HG03159 (cell line): ENCODE measurements around the gene RAB3C.
"Not testable (repeated sequence)": the region's sequence is repeated elsewhere in the genome, so short reads cannot be mapped to it uniquely, and the experiment has no call there.

Experiments used
- ATAC-seq: cut with Tn5 transposase; IDR thresholded peaks from one replicate; pipeline ENCODE4 v1.9.1; 2021; ENCODE audit warnings: mild to moderate bottlenecking, moderate library complexity; ENCODE audit not compliant: unreplicated experiment

The RAB3C gene

GRCh38 chr5:58600613-58601012 is 17.7 kb downstream of the RAB3C start:
- ATAC-seq, result not testable (repeated sequence)

GRCh38 chr5:58602889-58603288 is 20.0 kb downstream of the RAB3C start:
- ATAC-seq, result not testable (repeated sequence)

GRCh38 chr5:58606064-58606463 is 23.2 kb downstream of the RAB3C start:
- ATAC-seq, result no peak

- no peak for ATAC-seq
Measured at GRCh38 chr5:58615972-58616371, 33.1 kb downstream of the RAB3C start.

GRCh38 chr5:58617241-58617640 is 34.4 kb downstream of the RAB3C start:
- ATAC-seq, result no peak

GRCh38 chr5:58620336-58620735 is 37.5 kb downstream of the RAB3C start:
- ATAC-seq, result no peak

GRCh38 chr5:58622936-58623871 is 40.3 kb downstream of the RAB3C start:
- ATAC-seq, result no peak

- ATAC-seq, result no peak
Measured at GRCh38 chr5:58628626-58629025, 45.8 kb downstream of the RAB3C start.

- ATAC-seq, result no peak
Measured at GRCh38 chr5:58629271-58630159, 46.6 kb downstream of the RAB3C start.

GRCh38 chr5:58631895-58632294 is 49.0 kb downstream of the RAB3C start:
- ATAC-seq, result no peak

- ATAC-seq, result no peak
Measured at GRCh38 chr5:58635416-58635815, 52.5 kb downstream of the RAB3C start.

GRCh38 chr5:58640011-58640410 is 57.1 kb downstream of the RAB3C start:
- ATAC-seq, result no peak

GRCh38 chr5:58641533-58641932 is 58.7 kb downstream of the RAB3C start:
- ATAC-seq, result no peak

GRCh38 chr5:58648846-58649245 is 66.0 kb downstream of the RAB3C start:
- ATAC-seq, result no peak

- ATAC-seq, result no peak
Measured at GRCh38 chr5:58649716-58650115, 66.8 kb downstream of the RAB3C start.

- ATAC-seq, result no peak
Measured at GRCh38 chr5:58653521-58653920, 70.6 kb downstream of the RAB3C start.

GRCh38 chr5:58666141-58666540 is 83.3 kb downstream of the RAB3C start:
- no peak for ATAC-seq

GRCh38 chr5:58666598-58667581 is 84.0 kb downstream of the RAB3C start:
- ATAC-seq, result no peak

- no peak for ATAC-seq
Measured at GRCh38 chr5:58670582-58670981, 87.7 kb downstream of the RAB3C start.

GRCh38 chr5:58671155-58671554 is 88.3 kb downstream of the RAB3C start:
- ATAC-seq, result no peak
